ENCODE data around the gene METAP2.
"Not testable (repeated sequence)": the region's sequence is repeated elsewhere in the genome, so short reads cannot be mapped to it uniquely, and the experiment has no call there.

GRCh38 chr12:95482564-95482963 lies 8.6 kb downstream of the METAP2 start:
- TF ChIP-seq CTCF, POLR2A (IDR thresholded peaks at IDR 0.05): not testable (repeated sequence)

Measured in Peyer's patch (tissue), 4 donors.